Loucy (cell line): ENCODE measurements around the gene KDM7A.

ENCODE experiments used
- EZH2phosphoT487 ChIP-seq: fragments of 200-600 bp; IDR thresholded peaks from 2 replicates; pipeline ENCODE4 v1.6.1; 2018; ENCODE audit warnings: antibody characterized with exemption, mild to moderate bottlenecking, moderate library complexity, borderline replicate concordance
- TF ChIP-seq, protein P1 (sequence below): fragments of 200-600 bp; sonication (generic); conservative IDR thresholded peaks from 2 replicates; pipeline ENCODE4 v1.5.1; 2014; ENCODE audit warnings: mild to moderate bottlenecking, antibody characterized with exemption, low read length

DNA sequence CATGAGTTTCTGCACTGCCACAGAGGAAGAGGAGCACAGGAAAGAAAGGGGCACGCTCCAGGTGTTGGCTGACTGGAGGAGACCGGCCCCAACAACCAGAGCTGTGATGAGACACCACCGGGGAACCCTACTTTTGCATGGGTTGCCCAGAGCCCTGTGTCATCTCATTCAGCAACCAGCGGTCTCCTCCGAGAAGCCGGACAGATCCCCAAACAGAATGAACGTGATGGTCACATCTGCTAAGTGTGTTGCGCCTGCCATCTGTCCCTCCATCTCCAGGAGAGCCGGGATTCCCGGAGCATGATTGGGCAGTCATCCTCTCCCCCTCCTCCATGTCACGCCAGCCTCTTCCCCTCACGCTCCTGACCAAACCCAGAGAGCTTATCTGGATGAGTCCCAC lies 136.9 kb downstream of the KDM7A start:
- TF ChIP-seq, protein P1, sequence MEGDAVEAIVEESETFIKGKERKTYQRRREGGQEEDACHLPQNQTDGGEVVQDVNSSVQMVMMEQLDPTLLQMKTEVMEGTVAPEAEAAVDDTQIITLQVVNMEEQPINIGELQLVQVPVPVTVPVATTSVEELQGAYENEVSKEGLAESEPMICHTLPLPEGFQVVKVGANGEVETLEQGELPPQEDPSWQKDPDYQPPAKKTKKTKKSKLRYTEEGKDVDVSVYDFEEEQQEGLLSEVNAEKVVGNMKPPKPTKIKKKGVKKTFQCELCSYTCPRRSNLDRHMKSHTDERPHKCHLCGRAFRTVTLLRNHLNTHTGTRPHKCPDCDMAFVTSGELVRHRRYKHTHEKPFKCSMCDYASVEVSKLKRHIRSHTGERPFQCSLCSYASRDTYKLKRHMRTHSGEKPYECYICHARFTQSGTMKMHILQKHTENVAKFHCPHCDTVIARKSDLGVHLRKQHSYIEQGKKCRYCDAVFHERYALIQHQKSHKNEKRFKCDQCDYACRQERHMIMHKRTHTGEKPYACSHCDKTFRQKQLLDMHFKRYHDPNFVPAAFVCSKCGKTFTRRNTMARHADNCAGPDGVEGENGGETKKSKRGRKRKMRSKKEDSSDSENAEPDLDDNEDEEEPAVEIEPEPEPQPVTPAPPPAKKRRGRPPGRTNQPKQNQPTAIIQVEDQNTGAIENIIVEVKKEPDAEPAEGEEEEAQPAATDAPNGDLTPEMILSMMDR = no peak
- TF ChIP-seq EZH2phosphoT487 = no peak
